ENCODE results near the gene HECTD4. TPM values are rescaled to one million over a fixed set of nuclear protein-coding genes. Genes with fewer than 3 reads are reported as not detected.
A peak's percentile ranks its signal among the peaks of the same experiment; 100 is the strongest.
"Not testable (repeated sequence)": the region's sequence is repeated elsewhere in the genome, so short reads cannot be mapped to it uniquely, and the experiment has no call there.

HECTD4 gene
- total and polyA plus RNA-seq, 11 donors, result 6.3 to 30.7 (median 23.1) TPM

DNA sequence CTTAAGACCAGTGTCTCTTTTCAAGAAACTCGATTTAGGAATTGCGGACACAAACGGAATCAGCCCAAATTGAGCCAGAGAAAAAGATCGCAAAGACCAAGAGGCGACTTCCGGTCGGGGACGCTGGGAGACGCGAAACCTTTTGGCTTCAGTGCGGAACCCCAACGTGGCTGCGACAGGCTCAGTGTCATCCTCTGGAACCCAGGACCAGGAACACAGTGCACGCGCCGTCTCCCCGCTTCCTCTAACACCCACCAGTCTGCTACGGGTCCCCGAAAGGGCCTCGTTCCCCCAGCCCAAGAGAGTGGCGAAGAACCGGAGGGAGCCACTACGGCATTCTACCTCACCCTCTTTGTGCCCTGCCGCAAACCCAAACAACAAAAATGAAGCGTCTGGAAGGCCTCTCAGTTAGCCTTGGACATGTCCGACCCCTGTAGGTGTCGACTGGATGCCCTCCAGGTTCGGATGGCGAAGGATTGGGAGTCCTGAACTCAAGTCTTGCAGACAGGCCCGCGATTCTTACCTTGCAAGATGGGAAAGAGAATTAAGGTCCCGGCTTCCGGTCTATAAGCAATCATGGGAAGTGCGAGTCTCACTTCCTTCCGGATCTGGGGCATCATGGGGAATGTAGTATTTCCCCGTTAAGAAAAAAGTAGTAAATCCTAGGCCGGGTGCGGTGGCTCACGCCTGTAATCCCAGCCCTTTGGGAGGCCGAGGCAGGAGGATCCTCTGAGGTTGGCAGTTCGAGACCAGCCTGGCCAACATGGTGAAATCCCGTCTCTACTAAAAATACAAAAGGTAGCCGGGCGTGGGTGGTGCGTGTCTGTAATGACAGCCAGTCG is 27.1 kb upstream of the HECTD4 start, which contains the start of gene RPL6:
TSS of gene RPL6 (minus strand) at position 542 of the 842 bp plus-strand sequence. CDS start 949 bp downstream, outside the sequence.
- DNase-seq (peak; percentile 76 to 85 (median 82)), ATAC-seq (peak; percentile 91 to 96 (median 96))
- intact Hi-C loops (cut with DNase I), result loop anchor here in 1 of 10 donors (2.0 kb wide), 1 partner anchor 26 kb away; the partner anchor contains the start of gene HECTD4
- WGBS, 4 donors, result 9 to 11% (median 10%) methylated on average over 44 to 46 of the region's 46 CpGs
- peaks cover 0 to 40% (median 40%) of the 10 kb centered on the region in 9 donors for H3K36me3 ChIP-seq
- TF ChIP-seq CTCF (IDR thresholded peaks at IDR 0.05), result no peak
- TF ChIP-seq POLR2A (IDR thresholded peaks at IDR 0.05), result peak in 1 of 2 donors; percentile 78
- peak within 1 kb of the TSS; percentile 58 to 92 (median 70) for H3K4me3 ChIP-seq
- peaks cover 3 to 22% (median 14%) of the 10 kb centered on the region in 12 donors for H3K4me1 ChIP-seq
- no peaks in the 10 kb centered on the region for H3K27me3 ChIP-seq
- H3K27ac ChIP-seq, result peak within 1 kb of the TSS; percentile 65 to 96 (median 87)
- no peaks in the 10 kb centered on the region for H3K9me3 ChIP-seq

- TF ChIP-seq POLR2A (IDR thresholded peaks at IDR 0.05), result no peak
- no peak for TF ChIP-seq CTCF (IDR thresholded peaks at IDR 0.05)
- no peak for DNase-seq
- Histone ChIP-seq H3K36me3 (peaks cover 0 to 47% (median 44%) of the 10 kb centered on the region in 9 donors), H3K9me3 (no peaks in the 10 kb centered on the region), H3K4me3 (peak overlapping the region; percentile 58 to 92 (median 70)), H3K4me1 (peaks cover 3 to 22% (median 14%) of the 10 kb centered on the region in 12 donors), H3K27me3 (no peaks in the 10 kb centered on the region), H3K27ac (peak overlapping the region; percentile 65 to 96 (median 87))
- 16 to 24% (median 20%) methylated on average over 5 of the region's 5 CpGs for WGBS, 4 donors
- no peak for ATAC-seq
- intact Hi-C loops (cut with DNase I), result loop anchor here in 1 of 10 donors (2.0 kb wide), 1 partner anchor 26 kb away; the partner anchor contains the start of gene HECTD4
Measured at GRCh38 chr12:112408621-112409020, 26.4 kb upstream of the HECTD4 start.

DNA sequence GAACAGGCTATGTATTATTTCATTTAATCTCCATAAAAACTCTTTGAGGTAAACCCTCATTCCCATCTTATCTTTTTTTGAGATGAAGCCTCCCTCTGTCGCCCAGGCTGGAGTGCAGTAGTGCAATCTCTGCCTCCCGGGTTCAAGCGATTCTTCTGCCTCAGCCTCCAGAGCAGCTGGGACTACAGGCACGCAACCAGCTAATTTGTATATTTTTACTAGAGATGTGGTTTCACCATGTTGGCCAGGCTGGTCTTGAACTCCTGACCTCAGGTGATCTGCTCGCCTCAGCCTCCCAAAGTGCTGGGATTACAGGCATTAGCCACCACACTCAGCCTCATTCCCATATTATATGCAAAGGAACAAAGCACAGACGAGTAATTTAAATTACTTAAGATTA is 25.5 kb upstream of the HECTD4 start:
- not testable (repeated sequence) for DNase-seq, H3K27ac ChIP-seq, H3K27me3 ChIP-seq, H3K9me3 ChIP-seq, ATAC-seq
- intact Hi-C loops (cut with DNase I), result loop anchor here in 1 of 10 donors (2.0 kb wide), 1 partner anchor 25 kb away; the partner anchor contains the start of gene HECTD4
- Histone ChIP-seq H3K4me1 (peaks cover 3 to 22% (median 14%) of the 10 kb centered on the region in 12 donors), H3K4me3 (peak overlapping the region in 3 of 12 donors; percentile 1 to 92 (median 4)), H3K36me3 (peaks cover 0 to 50% (median 44%) of the 10 kb centered on the region in 9 donors)
- 73 to 84% (median 79%) methylated on average over 6 of the region's 6 CpGs for WGBS, 4 donors

GRCh38 chr12:112406519-112407488 is 24.6 kb upstream of the HECTD4 start:
- WGBS, 4 donors, result 79 to 83% (median 82%) methylated on average over 11 of the region's 11 CpGs
- intact Hi-C loops (cut with DNase I), result no loop called here
- Histone ChIP-seq H3K4me3 (peak overlapping the region in 1 of 12 donors; percentile 4), H3K27ac (no peak overlapping the region), H3K36me3 (peaks cover 0 to 50% (median 44%) of the 10 kb centered on the region in 9 donors), H3K4me1 (peaks cover 3 to 22% (median 14%) of the 10 kb centered on the region in 12 donors), H3K27me3 (no peaks in the 10 kb centered on the region), H3K9me3 (no peaks in the 10 kb centered on the region)
- ATAC-seq (no peak), DNase-seq (no peak)
- no peak for TF ChIP-seq CTCF (IDR thresholded peaks at IDR 0.05)
- TF ChIP-seq POLR2A (IDR thresholded peaks at IDR 0.05), result no peak
